Sigmoid colon (tissue), 3 donors: ENCODE results near the gene LRFN2.

Experiments
- CTCF ChIP-seq, 4 experiments: fragments of 450-650 bp in 3 of 4; fragments of 200-600 bp in 1 of 4; IDR thresholded peaks; one replicate each; pipeline ENCODE4 v1.5.1; 2016 to 2019; ENCODE audit warnings: antibody characterized with exemption in 4 of 4, mild to moderate bottlenecking in 3 of 4, moderate library complexity in 2 of 4
- POLR2A ChIP-seq, 2 donors: fragments of 450-650 bp; IDR thresholded peaks; one replicate each; pipeline ENCODE4 v1.6.1; 2016; ENCODE audit warnings: antibody characterized with exemption in 2 of 2, mild to moderate bottlenecking in 2 of 2, moderate library complexity in 2 of 2

DNA sequence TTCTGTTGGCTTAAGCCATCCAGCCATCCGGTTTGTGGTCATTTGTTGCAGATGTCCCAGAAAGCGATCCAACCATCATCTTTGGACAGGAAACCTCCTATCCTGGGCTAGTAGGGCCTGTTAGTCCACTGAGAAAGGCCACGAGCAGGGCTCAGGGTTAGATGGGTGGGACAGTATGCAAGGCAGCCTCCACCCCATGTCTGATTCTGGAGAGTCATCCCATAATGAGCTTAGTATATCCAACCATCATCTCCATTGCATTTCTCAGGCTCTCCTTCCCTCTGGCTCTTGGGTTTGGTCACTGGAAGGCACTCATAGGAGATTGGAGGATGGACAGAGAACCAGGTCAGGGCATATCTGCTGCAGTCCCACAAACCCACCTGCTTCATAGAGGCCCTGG is 117.8 kb downstream of the LRFN2 start:
- TF ChIP-seq CTCF (IDR thresholded peaks at IDR 0.05) (no peak), POLR2A (IDR thresholded peaks at IDR 0.05) (no peak)
